ENCODE data around the gene FOSL1.

- TF ChIP-seq CTCF (IDR thresholded peaks at IDR 0.05), result no peak
- no peak for TF ChIP-seq POLR2A (IDR thresholded peaks at IDR 0.05)
These were observed 37.0 kb downstream of the FOSL1 start for GRCh38 chr11:65862941-65863888.
